ENCODE measurements around the gene ACBD4. TPM values are rescaled to one million over a fixed set of nuclear protein-coding genes. Genes with fewer than 3 reads are reported as not detected.

ACBD4 gene
- total and polyA plus RNA-seq, 2 of the 13 experiments (the other 11 are each of a cell fraction or from before 2014, with no cell fraction given): 16.1 to 26.9 TPM

GRCh38 chr17:45128331-45128730 is 7.2 kb upstream of the ACBD4 start:
- Histone ChIP-seq H2AFZ (ENCODE audit: low read length) (no peak overlapping the region), H3K36me3 (replicated peaks in 1 of 2; ENCODE audit: control insufficient read depth in 1 of 2, insufficient read depth in 2 of 2, low read length in 2 of 2) (no peaks in the 10 kb centered on the region), H3K9ac (ENCODE audit: insufficient read depth, low read depth, low read length) (peak overlapping the region; percentile 59), H3K27me3 (ENCODE audit: control insufficient read depth in 1 of 2, insufficient read depth in 2 of 2, low read length in 2 of 2) (no peaks in the 10 kb centered on the region), H3K4me2 (ENCODE audit: low read depth, low read length) (peak overlapping the region; percentile 72), H3K4me1 (ENCODE audit: insufficient read depth, low read length) (peaks cover 82% of the 10 kb centered on the region), H3K9me3 (ENCODE audit: low read length) (no peaks in the 10 kb centered on the region), H3K27ac (ENCODE audit: extremely low read length, insufficient read depth, low read length) (peak overlapping the region; percentile 63), H3K4me3 (replicated peaks in 1 of 3; ENCODE audit: insufficient read depth in 1 of 3, low read depth in 2 of 3, low read length in 3 of 3) (peak overlapping the region in 1 of 3 experiments; percentile 58; a peak in 2 of 6 replicates), H4K20me1 (ENCODE audit: insufficient read depth, low read length) (no peaks in the 10 kb centered on the region), H3K79me2 (ENCODE audit: insufficient read depth, low read length) (peaks cover 4% of the 10 kb centered on the region)
- WGBS (ENCODE audit: low lambda C conversion rate): 79% methylated on average over 5 of the region's 5 CpGs
- POLR2A ChIA-PET: interaction anchor here (1.2 to 5.1 kb wide), 11 partner anchors 10 to 74 kb away, joined by 3 to 71 read pairs (median 6); partner anchors contain the start of genes HEXIM1, HEXIM2 and NMT1
- CTCF ChIA-PET (ENCODE audit: low intra/inter-chr PET ratio, low total read pairs): no interaction called here
- DNase-seq (ENCODE audit: low spot score) (no peak), ATAC-seq (no peak), FAIRE-seq (no peak)
- in situ Hi-C loops (cut with HindIII; ENCODE audit: extremely low pct_ligation_motif_present, low pct_unique_long_range_greater_than_20kb) (no loop called here), intact Hi-C loops (cut with micrococcal nuclease; ENCODE audit: unreplicated experiment) (no loop called here)
- BruUV-seq (replicated peaks): no TSS peak
- TF ChIP-seq RXRA (CRISPR knock-in tag; IDR thresholded peaks at IDR 0.05) (no peak), ZNF547 (CRISPR knock-in tag; IDR thresholded peaks at IDR 0.05) (0 out of 2 replicates have a peak, but pooled peaks have one; percentile 10), ZNF44 (CRISPR knock-in tag; IDR thresholded peaks at IDR 0.05) (no peak), ZNF451 (CRISPR knock-in tag; IDR thresholded peaks at IDR 0.05) (0 out of 2 replicates have a peak, but pooled peaks have one; percentile 44), RAD51 (IDR thresholded peaks at IDR 0.05; ENCODE audit: borderline replicate concordance) (no peak), ZNF460 (CRISPR knock-in tag; IDR thresholded peaks at IDR 0.05; ENCODE audit: borderline replicate concordance) (no peak), ZNF660 (CRISPR knock-in tag; IDR thresholded peaks at IDR 0.05; ENCODE audit: borderline replicate concordance, low read depth) (no peak), PHF21A (CRISPR knock-in tag; IDR thresholded peaks at IDR 0.05) (peak; percentile 22), ZNF549 (CRISPR knock-in tag; IDR thresholded peaks at IDR 0.05) (no peak), SP5 (CRISPR knock-in tag; IDR thresholded peaks at IDR 0.05; ENCODE audit: borderline replicate concordance, low read depth) (no peak), ZNF589 (CRISPR knock-in tag; conservative IDR thresholded peaks at IDR 0.05) (no peak), ZFP36L1 (CRISPR knock-in tag; IDR thresholded peaks at IDR 0.05) (no peak), KDM5A (IDR thresholded peaks at IDR 0.05; ENCODE audit: borderline replicate concordance, low read length) (no peak), KLF11 (CRISPR knock-in tag; IDR thresholded peaks at IDR 0.05) (no peak), ATRX (CRISPR knock-in tag; IDR thresholded peaks at IDR 0.05; ENCODE audit: borderline replicate concordance) (no peak), ARNT2 (CRISPR knock-in tag; IDR thresholded peaks at IDR 0.05; ENCODE audit: low read depth) (no peak), ZSCAN22 (CRISPR knock-in tag; IDR thresholded peaks at IDR 0.05) (no peak), ELF4 (CRISPR knock-in tag; IDR thresholded peaks at IDR 0.05; ENCODE audit: borderline replicate concordance) (no peak), FIP1L1 (IDR thresholded peaks at IDR 0.05; ENCODE audit: borderline replicate concordance, insufficient read depth, low read depth, low read length) (no peak), ZNF850 (CRISPR knock-in tag; conservative IDR thresholded peaks at IDR 0.05) (no peak), KLF16 (CRISPR knock-in tag; IDR thresholded peaks at IDR 0.05) (0 out of 4 replicates have a peak, but pooled peaks of 1 of the 2 experiments have one; percentile 2), ZNF484 (CRISPR knock-in tag; IDR thresholded peaks at IDR 0.05; ENCODE audit: borderline replicate concordance, low read depth) (no peak), ZSCAN12 (CRISPR knock-in tag; IDR thresholded peaks at IDR 0.05) (no peak), ZNF143 (CRISPR knock-in tag; IDR thresholded peaks at IDR 0.05) (no peak), KDM5B (CRISPR knock-in tag; IDR thresholded peaks at IDR 0.05; ENCODE audit: borderline replicate concordance) (peak; percentile 25), ZZZ3 (CRISPR knock-in tag; IDR thresholded peaks at IDR 0.05; ENCODE audit: borderline replicate concordance) (0 out of 2 replicates have a peak, but pooled peaks have one; percentile 10)
- TF ChIP-seq, protein P1, sequence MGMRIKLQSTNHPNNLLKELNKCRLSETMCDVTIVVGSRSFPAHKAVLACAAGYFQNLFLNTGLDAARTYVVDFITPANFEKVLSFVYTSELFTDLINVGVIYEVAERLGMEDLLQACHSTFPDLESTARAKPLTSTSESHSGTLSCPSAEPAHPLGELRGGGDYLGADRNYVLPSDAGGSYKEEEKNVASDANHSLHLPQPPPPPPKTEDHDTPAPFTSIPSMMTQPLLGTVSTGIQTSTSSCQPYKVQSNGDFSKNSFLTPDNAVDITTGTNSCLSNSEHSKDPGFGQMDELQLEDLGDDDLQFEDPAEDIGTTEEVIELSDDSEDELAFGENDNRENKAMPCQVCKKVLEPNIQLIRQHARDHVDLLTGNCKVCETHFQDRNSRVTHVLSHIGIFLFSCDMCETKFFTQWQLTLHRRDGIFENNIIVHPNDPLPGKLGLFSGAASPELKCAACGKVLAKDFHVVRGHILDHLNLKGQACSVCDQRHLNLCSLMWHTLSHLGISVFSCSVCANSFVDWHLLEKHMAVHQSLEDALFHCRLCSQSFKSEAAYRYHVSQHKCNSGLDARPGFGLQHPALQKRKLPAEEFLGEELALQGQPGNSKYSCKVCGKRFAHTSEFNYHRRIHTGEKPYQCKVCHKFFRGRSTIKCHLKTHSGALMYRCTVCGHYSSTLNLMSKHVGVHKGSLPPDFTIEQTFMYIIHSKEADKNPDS (CRISPR knock-in tag; IDR thresholded peaks at IDR 0.05): no peak
